GM21619 (cell line): ENCODE measurements around the gene TBC1D22A.
"Not testable (repeated sequence)": the region's sequence is repeated elsewhere in the genome, so short reads cannot be mapped to it uniquely, and the experiment has no call there.

Experiments
- ATAC-seq: cut with Tn5 transposase; IDR thresholded peaks from one replicate; pipeline ENCODE4 v1.9.1; 2021; ENCODE audit not compliant: unreplicated experiment

Gene TBC1D22A

DNA sequence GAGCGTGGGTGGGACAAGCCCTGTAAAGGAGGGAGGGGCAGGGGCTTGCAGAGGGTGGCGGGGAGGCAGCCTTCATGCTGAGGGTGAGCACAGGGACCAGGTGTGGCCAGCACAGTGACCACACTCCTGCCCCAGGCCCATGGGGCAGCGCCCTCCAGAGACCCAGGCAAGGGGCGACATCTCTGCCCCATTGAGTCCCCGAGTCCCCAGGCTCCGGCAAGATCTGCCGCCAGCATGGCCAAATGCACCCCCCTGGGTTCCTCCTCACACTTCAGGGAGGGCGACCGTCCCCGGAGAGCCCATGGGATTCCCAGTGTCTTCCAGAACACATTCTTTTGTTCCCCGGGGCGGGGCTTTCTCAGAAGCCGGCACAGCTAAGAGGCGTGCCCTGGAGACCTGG lies 362.5 kb downstream of the TBC1D22A start:
- ATAC-seq, result no peak

DNA sequence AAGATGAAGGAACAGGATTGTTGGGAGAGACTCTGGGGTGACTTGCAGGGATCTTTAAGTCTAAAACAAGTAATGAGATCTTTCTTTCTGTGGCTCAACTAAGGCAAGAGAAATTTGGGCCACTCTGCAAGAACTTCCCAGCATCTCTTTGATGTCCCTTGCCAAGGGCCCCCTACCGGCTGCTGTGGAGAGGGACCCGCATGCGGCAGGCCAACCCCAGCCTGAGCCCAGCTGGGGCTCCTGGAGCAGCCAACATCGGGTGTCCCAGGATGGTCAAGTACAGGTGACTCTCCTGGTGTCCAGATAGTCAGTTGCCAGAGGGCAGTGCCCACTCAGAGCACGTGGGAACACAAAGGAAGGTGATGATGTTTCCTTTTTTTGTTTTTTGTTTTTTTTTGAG lies 363.2 kb downstream of the TBC1D22A start:
- ATAC-seq, result no peak

DNA sequence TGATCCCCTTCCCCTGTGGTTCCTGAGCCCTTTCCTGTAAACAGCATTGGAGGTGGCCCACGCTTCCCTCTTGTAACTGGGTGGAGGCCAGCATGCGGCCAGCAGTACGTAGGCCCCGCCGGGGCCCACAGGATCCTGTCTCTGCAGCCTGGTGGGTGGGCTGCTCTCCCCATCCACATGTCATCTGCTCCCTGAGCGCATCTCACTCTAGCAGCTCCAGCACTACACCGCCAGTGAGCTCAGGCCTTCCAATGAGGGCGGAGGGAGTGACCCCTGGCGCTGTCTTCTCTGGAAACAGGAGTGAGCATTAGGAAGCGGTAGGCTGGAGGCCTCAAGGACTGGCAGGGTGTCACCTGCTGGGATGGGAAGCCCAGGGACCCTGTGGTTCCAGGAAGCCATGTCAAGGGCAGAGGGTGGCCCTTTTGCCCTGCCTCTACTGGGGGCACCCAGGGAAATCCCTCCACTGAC lies 363.9 kb downstream of the TBC1D22A start:
- ATAC-seq, result no peak

DNA sequence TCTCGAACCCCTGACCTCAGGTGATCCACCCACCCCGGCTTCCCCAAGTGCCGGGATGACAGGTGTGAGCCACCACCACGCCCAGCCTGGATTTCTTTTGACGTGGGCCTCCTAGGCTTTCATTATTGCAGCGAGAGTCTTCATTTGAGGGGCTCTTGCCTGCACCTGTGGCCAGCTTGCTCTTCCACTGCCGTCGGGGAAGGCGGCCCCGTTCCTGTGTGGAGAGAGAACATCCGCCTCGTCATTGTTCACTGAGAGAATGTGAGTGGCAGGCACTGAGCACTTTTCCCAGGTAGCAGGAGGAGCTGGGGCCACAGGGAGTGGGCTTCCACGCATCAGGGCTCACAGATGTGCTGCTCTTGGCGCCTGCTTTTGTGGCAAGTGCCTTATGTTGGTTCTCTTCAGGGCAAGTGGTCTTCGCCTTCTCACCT lies 365.0 kb downstream of the TBC1D22A start:
- no peak for ATAC-seq

DNA sequence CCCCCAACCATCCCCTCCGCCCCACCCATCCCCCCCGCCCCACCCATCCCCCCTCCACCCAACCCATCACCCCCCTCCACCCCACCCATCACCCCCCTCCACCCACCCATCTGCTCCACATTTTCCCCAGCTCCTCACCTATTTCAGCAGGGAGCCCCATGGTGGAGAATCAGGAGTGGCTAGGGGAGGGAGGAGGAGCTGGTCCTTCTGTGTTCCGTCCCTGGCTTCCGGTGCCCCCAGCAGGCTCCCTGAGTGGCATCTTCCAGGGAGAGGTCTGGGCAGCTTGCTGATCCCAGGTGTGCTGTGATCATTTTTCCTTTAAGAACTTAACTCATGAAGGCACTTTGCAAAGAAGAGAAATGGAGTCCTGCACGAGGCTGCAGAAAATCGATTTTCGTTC lies 365.8 kb downstream of the TBC1D22A start:
- no peak for ATAC-seq

DNA sequence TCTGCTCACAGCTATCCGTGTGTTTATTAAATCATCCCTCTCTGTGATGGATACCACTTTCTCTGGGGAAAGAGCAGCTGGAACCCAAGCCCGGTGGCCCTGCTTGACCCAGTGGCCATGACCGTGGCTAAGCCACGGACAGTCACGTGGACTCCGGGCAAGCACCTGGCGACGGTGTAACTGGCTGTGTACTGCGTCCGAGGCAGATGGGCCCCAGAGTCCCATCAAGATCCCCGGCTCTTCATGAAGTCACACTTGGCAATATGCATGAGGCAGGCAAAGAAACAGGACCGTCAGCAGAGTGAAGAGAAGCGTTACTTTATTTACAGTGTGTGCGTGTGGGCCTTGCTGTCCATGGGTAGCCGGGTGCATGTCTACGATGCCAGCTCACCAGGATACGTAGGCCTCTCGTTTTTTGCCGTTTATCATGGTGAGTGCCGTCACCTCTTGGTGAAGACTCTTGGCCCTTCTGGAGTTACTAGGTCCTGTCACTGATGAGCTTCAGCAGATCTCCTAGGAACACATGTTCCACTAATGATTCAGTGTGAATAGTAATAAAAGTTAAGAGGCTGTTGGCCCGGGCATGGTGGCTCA lies 366.3 kb downstream of the TBC1D22A start:
- no peak for ATAC-seq

DNA sequence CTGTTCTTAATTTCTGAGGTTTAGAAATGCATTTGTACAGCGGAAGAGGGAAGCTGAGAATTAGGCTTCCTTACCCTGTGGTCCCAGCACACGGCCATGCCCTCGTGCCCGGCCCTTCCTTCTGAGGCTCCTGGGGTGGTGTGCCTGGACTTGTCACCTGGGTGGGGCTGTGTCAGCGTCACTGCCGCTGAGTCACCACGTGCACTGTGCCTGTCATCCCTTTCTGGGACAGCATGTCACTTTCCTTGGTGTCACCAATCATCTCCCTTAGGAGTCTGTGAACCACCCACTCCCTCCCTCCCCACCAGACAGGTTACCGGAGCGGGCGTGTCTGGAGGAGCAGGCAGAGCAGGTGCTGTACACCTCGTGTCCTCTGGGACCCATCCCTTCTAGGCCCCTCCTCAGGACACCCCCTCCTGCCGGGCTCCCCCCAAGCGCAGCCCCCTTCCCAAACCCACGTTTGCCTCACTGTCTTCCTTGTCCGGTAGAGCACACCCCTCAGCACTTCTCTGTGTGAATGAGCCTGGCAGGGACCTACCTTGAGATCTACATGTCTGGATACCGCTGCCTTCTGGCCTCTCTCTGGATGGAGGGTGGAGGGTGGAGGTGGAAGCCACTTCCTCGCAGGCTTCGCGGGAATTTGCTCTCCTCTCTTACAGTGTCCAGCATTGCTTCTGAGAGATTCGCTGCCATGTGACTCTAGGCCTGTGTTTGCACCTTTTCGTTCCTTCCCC lies 367.6 kb downstream of the TBC1D22A start:
- no peak for ATAC-seq

DNA sequence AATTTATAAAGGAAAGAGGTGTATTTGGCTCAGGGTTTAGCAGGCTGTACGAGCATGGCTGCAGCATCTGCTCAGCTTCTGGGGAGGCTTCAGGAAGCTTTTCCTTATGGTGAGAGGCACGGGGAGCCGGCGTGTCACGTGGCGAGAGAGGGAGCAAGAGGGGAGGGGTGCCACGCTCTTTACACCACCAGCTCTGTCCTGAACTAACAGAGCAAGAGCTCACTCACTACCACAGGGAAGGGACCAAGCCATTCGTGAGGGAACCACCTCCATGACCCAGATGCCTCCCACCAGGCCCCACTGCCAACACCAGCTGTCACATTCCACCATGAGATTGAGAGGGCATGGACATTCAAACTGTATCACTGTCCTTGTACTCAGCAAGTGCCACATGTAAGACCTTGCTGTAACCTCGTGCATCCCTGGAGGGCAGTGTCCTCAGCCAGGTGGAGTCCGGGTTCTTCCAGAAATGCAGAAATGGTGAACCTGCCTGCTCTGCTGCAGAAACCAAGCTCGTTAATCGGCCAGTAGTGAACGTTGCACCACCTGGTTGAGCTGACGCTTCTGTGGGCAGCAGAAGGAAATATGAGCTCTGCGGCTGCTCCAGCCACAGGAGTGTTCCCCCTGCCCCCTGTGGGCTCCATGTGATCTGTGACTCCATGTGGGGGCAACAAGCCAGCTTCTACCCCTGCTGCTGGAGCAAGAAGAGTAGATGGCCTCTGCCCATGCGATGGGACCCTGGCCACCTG lies 368.6 kb downstream of the TBC1D22A start:
- no peak for ATAC-seq

DNA sequence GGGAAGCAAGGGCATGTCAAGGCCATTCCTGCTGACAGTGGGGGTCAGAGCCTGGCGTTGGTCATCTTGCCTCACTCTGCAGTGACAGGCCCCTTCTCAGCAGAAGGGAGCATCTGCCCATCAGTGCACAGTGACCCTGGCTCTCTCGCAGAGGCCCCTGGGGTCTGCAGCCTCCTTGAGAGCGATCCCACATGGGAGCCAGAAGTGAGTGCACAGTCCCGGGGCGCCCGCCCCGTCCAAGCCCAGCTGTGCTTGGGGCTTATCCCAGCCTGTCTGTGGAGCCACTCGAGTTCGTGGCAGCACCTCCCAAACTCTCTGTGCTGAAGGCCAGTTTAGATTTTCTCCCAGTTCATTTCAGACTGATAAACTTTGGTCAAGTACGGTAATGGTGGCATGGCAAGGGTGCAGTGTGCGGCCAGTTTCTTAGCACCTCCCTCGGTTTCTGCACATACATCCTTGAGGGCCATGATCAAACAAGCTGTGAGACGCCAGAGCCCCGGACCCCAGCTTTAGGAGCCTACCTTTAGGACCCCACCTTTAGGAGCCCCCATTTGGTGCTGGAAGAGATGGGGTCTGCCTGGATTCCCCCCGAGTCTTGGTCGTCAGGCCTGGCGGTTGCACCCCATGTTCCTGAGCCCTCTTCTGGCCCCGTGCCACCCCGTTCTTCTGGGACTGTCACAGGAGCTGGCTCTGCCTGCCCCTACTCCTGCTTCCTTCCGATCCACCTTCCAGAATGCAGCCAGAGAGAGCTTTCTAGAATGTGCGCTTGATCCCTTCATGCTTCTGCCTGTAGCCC lies 369.4 kb downstream of the TBC1D22A start:
- no peak for ATAC-seq

DNA sequence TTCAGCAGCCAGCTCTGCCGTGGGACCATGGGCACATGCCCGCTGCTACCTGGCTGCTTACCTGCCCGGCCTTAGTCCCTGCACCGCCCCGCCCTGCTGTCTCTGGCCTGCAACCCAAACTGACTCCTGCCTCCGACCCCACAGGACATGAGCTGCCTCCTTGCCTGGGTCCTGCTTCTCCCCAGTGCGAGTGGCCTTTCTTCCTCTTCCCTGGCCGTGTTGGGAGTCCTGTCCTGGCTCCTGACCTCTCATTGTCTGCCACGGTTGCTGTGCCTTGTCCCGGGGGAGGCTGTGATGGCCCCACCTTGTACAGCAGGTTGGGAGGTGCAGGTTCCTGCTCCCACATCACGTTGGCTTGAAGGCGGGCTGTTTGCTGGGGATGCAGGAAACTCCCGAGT lies 370.0 kb downstream of the TBC1D22A start:
- ATAC-seq, result no peak

DNA sequence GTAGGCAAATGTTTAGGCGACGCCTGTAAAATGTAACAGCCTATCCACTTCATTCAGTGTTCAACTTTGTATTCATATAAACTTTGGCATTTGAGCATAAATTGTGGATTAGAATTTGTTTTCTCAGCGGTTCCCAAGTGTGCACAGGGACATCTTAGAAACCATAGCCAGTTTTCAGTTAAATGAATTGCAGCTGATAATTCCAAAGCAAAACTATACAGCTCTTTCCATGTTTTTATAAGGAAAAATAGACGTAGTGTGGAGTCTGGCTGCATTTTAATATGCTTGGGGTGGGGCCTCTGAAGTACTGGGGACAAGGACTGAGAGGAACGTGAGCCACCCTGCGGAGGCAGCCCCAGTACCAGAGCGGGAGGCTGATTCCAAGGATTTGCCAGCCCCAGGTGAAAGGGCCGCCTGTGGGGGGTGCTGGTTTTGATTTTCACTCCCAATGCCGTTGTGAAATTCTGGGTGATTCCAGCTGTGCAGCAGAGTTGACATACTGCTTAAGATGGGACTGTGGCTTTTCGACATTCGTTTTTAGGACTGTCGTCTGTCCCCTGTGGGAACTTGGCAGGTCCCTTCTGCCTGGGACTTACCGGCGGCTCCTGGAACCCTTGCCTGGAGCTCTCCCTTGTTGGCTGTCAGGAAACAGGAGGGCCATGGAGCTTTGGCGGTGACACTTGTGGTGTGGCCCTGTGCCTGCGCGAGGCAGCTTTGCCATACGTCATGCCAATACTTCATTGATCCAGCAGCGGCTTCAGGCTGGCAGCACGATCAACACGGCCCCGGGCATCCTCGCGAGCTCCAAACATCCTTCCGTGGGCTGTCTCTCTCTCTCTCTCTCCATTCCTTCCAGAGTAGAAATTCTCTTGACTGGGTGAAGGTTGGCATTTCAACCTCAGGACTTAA lies 370.9 kb downstream of the TBC1D22A start:
- ATAC-seq, result no peak

DNA sequence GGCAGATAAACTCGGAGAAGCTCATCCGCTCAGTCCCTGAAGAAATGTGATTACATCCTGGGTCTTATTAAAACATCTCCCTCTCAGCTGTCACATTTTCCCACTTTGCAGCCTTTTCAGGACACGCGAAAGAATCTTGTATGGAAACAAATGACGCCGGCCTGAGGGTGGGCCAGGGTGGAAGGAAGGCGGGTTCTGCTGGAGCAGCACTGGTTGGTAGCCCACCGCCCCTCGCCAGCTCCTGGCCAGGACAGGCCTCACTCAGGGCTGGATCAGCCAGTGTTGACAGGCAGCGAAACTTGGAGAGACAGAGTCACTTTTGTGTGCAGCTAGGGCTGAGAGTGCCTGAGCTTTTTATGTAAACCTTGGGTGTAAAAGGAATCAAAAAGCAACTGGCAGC lies 371.8 kb downstream of the TBC1D22A start:
- no peak for ATAC-seq

DNA sequence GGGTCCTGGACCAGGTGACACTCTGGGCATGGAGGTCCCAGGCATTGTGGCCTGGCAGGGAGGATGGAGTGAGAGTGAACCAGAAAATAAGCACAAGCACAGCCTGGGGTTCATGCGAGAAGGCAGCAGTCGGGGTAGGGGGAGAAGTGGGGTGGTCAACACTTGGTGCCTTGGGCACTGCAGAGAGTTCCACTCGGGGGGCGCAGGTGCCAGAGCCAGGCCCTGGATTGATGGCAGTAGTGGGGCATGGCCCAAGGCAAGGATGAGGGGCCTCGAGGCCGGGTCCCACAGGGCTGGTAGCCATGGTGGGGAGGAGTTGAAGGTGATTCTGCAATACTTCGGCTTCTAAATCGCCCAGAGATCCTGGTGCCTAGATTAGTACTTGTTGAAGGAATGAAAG lies 372.9 kb downstream of the TBC1D22A start:
- no peak for ATAC-seq

DNA sequence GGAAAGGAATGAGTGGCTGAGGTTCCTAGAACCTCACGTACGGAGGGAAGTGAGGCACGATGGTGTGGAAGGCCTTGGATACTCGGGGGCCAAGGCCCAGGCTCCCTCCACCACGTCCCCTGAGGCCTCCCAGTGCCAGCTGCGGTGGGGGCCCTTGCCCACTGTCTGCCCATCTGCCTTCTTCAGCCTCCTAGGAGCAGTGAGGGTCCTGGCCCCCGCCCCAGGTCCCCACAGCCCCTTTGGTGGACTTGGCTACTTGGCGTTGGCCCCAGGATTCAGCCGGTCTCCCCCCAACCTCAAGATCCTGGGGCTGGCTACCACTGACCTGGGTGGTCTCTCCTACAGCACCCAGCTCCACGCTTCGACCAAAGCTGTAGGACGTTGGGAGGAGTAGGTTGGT lies 373.6 kb downstream of the TBC1D22A start:
- ATAC-seq, result no peak

DNA sequence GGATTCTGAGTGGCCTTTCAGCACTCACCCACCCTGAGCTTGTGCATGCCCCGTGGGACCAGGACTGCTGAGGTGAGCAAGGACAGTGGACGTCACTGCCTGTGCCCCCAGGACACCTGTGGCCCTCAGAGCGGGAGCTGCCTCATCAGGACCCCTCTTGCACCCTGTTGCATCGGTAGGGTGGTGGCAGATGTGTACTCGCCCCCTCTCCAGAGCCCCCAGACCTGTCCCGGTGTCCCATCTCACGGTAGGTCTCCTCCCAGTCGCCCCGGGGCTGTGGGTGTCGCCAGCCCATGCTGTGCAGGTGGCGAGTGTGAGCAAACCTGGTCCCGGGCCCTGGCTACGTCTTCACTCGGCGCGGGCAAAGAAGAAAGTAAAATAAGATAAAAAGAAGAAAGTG lies 374.2 kb downstream of the TBC1D22A start:
- ATAC-seq, result no peak

DNA sequence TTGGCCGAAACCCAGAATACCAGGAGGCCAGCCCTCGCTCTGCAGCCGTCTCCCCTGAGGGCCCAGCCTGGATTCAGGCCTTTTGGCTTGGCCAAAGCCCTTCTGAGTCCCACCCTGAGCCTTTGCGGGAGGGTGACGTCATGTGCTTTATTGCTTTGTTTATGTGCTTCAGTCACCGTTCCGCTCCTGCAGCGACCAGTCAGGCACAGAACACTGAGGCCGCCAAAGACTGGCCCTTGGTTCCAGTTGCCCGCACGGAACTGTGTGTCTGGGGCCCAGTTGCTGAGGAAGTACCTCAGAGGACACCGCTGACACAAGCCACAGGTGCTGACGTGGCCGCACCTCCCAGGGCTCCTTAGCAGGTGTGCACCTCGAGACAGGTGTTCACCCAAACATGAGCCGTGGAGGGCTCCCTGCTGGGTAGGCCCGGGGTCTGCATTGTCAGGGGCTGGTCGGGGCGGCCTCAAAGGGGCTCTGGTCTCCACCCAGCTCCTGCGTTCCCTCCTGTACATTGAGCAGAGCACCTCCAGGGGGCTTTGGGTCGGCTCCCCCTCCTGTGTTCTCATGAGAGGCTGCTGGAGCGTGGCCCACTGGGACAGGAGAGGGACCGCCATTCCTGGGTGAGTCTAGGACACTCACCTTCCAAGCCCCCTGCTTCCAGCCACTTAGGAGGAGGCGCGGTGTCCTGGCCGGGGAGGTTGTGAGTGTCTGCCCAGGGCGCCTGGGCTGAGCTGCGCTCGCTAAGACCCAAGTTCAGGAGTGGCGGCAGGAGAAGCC lies 376.8 kb downstream of the TBC1D22A start:
- ATAC-seq, result no peak

DNA sequence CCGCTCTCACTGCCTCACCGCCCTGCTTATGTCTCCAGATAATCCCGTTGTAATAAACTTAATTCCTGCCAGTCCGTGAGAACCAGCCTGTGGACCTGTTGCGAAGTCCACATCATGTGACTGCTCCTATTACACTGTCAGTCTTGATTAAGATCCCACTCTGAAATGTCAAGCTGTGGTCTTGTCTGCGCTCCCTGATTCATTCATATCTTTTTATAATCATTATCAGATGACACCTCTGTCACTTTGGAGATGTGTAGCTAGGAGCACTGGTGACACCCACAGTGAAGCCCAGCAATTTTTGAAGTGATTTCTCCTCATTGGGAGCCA lies 377.3 kb downstream of the TBC1D22A start:
- no peak for ATAC-seq

DNA sequence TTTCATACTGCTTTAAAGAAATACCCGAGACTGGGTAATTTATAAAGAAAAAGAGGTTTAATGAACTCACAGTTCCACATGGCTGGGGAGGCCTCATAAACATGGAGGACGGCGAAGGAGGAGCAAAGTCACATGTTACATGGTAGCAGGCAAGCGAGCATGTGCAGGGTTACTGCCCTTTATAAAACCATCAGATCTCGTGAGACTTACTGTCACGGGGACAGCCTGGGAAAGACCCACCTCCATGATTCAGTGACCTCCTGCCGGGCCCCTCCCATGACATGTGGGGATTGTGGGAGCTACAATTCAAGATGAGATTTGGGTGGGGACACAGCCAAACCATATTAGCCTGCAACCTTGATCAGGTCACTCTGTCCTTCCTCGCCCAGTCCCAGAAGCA lies 378.5 kb downstream of the TBC1D22A start:
- ATAC-seq, result not testable (repeated sequence)

DNA sequence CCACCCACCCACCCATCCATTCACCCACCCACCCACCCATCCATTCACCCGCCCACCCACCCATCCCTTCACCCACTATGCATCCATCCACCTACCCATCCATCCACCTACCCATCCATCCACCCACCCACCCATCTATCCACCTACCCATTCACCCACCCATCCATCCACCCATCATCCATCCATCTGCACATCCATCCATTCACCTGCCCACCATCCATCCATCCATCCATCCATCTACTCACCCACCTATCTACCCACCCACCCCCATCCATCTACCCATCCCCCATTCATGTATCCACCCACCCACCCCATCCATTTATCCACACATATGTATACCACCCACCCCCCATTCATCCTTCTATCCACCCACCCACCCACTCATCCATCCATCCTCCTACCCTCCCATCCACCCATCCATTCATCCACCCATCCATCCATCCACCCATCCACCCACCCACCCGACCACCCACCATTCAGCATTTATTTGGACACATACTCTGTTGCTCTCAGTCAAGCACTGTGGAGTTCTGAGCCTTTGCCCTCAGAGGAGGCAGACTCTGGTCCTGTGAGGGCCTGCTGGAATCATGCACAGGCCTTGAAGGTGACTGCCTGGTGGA lies 380.1 kb downstream of the TBC1D22A start:
- ATAC-seq, result no peak
